Activated CD8-positive, alpha-beta memory T cell treated with anti-CD3 and anti-CD28 coated beads for 4 hours (primary cell): ENCODE results near the gene CPSF4L.
"Not testable (repeated sequence)": the region's sequence is repeated elsewhere in the genome, so short reads cannot be mapped to it uniquely, and the experiment has no call there.

Source experiments
- DNase-seq, 2 donors: peaks; one replicate each; pipeline ENCODE4 v3.0.0-alpha.2; 2020; ENCODE audit warnings: low read depth in 2 of 2

CPSF4L gene

GRCh38 chr17:73268582-73269328 lies 7.1 kb upstream of the CPSF4L start:
- no peak for DNase-seq

DNA sequence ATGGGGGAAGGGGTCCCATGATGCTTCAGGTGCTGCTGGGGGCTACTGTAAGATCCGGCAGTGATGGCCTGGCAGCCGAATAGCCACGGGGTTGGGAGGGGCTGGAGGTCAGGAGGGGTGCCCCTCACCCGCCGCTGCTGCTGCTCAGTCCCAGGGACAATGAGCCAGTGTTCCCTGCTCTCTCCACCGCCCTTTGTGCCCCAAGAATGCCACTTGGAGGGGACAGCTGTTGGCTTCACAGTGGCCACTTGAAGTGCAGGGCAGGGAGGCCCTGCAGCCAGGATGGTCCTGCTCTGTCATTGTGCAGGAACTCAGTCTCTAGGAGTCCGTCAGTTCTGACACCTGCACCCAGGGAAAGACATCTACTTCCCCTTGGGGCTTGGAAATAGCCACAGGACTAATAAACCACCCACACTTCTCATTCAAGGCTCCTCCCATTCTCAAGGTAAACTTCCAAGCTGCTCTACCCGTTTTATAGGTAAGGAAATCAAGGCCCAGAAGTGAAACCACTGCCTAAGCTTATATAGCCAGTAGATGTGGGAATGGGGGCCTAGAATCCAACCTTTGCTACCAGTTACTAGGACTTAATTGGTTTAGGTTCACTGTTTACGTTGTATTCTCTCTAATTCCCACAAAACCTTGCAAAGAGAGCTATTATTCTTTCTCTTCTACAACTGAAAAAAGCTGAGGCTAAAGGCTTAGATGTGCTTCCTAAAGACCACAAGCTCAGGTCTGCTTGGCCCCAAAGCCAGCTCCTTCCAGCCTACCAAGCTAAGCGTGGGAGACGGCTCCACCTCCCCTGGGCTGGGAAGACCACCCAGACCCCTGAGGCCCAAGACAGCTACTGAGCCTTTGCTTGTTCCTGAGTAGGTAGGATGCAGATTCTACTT lies 6.2 kb upstream of the CPSF4L start:
- no peak for DNase-seq

GRCh38 chr17:73266796-73267195 lies 5.1 kb upstream of the CPSF4L start:
- DNase-seq: no peak

DNA sequence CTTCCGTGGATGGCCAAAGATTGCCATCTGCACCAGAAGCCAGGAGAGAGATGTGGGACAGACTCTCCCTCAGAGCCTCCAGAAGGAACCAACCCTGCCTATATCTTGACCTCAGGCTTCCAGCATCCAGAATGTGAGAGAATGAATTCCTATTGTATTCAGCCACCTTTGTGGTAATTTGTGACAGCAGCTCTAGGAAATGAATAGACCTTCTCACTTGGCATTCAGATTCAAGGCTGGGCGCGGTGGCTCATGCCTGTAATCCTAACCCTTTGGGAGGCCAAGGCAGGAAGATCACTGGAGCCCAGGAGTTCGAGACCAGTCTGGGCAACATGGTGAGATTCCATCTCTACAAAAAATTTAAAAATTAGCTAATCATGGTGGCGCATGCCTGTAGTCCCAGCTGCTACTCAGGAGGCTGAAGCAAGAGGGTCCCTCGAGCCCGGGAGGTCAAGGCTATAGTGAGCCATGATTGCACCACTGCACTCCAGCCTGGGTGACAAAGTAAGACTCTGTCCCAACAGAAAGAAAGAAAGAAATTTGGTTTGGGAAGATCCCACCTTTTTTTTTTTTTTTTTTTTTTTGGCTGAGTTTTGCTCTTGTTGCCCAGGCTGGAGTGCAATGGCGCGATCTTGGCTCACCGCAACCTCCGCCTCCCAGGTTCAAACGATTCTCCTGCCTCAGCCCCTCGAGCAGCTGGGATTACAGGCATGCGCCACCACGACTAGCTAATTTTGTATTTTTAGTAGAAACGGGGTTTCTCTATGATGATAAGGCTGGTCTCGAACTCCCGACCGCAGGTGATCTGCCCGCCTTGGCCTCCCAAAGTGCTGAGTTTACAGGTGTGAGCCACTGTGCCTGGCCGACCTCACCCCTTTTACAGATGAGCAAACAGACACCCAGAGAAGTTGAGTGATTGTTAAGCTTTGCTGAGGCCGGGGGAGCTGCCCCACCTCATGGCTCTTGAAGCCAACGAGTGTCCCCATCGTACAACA lies 4.3 kb upstream of the CPSF4L start:
- DNase-seq: no peak

GRCh38 chr17:73264448-73264847 lies 2.8 kb upstream of the CPSF4L start:
- DNase-seq: not testable (repeated sequence)

GRCh38 chr17:73262676-73263642 lies 1.3 kb upstream of the CPSF4L start:
- DNase-seq: no peak

DNA sequence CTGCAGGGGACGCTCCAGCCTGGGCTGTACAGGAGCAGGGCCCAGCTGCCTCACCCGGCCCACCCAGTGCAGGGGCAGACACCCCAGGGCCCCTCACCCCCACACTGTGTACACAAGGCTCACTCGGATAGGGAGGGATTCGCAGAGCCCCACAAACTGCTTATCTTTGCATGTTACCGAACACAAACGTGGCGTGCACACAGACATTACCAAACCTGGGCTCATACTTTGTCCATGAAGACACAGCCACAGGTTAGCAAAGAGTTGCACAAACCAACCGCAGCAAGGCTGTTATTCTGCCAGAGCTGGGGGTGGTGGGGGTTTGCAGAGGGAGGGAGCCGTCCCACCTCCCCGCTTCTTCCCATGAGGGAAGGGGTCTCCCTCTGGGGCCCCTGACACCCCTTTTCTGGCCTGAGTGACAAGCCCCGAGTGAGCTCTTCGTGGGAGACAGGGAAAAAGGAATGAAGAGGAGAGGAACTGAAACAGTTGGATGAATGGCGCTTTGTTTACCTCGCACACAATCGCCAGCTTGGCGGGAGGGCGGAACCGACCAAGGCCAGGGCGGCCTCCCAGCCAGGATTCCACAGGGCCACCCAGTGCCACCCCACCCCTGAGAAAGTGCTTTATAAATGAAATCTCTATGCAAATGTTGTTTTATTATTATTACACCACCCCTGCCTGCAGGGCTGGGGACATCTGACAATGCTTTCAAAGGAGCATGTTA lies 434 bp upstream of the CPSF4L start:
- DNase-seq: no peak

DNA sequence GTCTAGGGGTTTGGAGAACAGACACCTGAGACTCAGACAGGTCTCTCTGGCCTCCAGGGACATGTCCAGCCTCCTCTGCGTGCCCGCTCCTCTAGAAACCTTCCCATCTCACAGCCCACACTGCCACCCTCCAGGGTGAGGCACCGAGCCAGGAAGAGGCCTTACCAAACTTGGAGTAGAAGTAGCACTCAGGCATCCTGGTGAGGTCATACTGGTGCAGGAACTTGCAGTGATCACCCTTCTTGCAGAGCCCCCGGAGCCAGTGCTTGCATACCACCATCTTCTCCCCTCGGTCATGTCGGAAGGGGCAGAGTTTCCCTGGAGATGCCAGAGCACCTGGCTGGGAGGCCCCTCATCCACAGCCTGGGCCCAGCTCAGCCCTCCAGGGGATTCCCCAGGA lies 4.2 kb downstream of the CPSF4L start:
- DNase-seq: no peak

DNA sequence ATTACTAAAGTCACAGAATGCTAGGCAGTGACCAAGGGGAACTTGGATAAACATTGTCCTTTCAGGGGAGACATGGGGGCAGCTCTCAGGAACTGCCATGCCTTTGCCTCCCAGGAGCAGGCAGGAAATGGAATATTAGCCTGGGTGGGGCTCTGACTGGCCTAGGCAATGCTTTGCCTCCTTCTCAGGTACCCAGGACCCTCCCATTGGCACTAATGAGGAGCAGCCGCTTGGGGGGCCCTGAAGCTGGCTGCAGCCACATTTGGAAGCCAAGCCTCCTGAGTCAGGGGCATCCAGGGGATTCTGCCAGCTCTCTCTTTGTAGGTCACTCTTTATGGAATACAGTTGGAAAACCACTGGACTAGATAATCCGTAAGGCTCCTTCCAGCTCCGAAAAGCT lies 5.5 kb downstream of the CPSF4L start:
- no peak for DNase-seq

DNA sequence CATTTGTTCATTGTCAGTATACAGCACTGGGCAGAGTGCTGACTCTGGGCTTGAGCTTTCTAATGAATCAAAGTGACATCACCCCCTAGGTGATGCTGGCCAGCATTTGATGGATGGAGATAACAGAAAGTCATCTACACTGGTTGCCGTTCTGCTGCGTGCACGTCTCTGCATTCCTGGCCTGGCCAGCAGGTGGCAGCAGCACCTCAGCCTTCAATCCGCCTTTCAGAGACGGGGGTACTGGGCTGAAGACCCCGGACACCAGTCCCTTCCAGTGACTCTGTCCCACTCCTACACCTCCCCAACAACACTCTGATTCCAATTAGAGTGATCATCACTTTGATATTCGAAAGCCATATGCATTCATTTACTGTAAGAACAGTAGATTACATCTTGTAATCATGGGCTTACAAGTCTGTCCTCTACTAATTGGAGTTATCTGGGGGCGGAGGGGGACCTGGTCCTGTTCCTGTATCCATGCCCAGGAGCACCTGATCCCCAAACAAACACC lies 6.0 kb downstream of the CPSF4L start:
- DNase-seq: peak; percentile 7 to 15

GRCh38 chr17:73251871-73252270 lies 9.8 kb downstream of the CPSF4L start:
- no peak for DNase-seq

DNA sequence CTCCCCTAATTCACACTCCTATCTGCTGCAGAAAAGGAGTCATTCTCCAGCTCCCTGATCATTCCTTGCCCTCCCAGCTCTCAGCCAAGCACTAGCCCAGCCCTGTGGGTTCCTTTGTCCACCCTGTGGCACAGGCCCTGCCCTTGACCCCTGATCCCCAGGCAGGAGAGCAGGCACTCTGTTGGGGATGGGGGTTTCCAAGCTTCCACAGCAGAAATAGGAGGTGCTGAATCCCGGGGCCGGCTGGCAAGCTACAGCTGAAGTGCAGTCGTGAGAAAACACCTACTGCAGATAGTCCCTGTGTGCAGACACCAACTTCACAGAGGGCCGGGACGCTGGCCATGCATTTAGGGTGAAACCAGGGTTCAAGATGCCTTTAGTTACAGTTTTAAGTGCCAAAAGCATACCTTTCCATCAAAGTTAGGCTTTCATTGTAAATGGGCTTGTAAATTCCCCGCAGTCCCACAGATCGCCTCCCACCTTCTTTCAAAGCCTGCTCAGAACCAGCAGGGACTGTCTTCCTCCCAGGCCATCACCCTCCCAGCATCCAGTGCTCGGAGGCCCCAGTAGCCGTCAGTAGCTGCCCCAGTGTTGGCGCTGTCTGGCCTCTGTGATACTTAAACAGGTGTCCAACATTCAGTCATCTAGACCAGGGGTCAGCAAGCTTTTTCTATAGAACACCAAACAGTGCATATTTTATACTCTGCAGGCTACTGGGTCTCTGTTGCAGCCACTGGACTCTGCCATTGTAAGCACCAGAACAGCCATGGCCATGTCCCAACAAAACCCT lies 10.6 kb downstream of the CPSF4L start:
- no peak for DNase-seq

DNA sequence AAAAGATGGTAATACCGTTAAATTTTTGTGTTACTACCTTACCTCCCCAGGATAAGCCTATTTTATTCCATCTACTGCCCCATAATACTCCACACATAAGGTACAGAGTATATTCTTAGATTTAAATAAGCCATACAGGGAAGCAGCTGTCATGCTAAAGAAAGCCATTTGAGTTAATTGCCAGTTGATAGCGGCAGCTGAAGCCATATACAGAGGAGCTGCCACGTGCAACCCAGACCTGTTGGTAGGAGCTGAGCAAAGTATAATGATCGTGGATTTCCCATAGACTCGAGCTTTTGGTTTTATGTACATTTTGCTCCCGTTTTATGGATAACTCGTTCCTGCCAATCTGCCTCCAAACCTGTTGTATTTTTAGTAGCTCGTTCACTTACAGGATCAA lies 12.0 kb downstream of the CPSF4L start:
- DNase-seq: no peak

GRCh38 chr17:73248532-73248931 lies 13.1 kb downstream of the CPSF4L start:
- no peak for DNase-seq

DNA sequence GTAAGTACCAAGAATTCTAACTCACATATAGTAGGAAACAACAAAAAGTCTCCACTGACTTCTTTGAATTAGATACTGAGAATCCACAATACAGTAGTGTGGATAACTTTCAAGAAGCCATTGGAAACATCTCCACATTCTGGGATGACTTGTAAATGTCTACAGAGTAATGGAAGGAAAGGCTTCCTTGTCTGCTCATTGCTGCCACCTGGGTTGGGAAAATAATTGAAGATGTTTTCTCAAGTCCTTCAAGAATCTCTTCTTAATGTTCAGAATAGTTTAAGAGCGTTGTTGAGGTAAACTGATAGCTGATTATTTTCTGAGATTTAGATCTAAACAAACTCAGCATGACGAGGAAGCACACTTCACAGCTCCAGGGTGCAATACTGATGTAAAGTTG lies 14.0 kb downstream of the CPSF4L start:
- DNase-seq: no peak

GRCh38 chr17:73240561-73240960 lies 21.1 kb downstream of the CPSF4L start:
- no peak for DNase-seq

GRCh38 chr17:73237714-73238113 lies 24.0 kb downstream of the CPSF4L start:
- DNase-seq: no peak

DNA sequence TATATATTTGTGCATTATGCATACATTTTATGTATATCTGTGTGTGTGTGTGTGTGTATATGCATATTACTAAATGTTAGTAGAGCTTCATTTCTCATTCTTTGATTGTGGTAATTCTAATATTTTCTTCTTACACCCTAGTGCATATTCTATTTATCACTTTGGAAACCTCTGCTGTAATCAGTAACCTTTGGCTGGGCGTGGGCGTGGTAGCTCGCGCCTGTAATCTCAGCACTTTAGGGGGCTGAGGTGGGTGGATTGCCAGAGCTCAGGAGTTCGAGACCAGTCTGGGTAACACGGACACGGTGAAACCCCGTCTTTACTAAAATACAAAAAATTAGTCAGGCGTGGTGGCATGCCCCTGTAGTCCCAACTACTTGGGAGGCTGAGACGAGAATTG lies 26.9 kb downstream of the CPSF4L start:
- no peak for DNase-seq
